ENCODE measurements around the gene TM2D3.

TM2D3 gene, protein sequence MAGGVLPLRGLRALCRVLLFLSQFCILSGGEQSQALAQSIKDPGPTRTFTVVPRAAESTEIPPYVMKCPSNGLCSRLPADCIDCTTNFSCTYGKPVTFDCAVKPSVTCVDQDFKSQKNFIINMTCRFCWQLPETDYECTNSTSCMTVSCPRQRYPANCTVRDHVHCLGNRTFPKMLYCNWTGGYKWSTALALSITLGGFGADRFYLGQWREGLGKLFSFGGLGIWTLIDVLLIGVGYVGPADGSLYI

DNA sequence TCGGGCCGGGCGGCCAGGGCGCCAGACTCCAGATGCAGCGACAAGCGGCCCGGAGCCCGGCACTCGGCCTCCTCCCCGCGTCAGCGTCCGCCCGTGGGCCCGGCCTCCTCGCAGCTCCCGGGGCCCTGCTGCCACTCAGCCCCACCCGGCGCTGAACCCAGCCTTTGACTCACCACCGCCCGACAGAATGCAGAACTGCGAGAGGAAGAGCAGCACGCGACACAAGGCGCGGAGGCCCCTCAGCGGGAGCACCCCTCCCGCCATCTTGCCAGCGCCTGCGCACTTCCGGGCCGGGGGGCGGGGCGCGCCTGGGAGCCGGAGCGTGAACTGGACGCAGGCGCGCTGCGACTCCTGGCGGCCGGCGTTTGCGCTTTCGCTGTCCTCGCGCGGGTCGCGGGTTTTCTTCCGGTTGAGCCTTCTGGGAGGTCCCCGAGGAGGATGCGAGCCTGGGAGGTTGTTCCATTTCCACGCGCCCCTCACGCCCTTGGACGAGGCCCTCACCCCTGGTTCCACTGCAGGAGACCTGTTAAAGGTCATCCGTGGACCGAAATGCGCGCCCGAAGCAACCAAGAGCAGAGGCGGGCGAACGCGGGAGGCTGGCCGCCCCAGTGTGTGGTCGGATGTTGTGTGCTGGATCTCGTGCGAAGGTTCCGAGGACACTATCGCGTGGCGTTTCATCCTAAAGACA is at the start of gene TM2D3:
Gene TM2D3 (minus strand): TSS at position 284 of the 688 bp plus-strand sequence. CDS start 20 bp downstream, at position 264.
- DNase-seq, result peak; percentile 67

DNA sequence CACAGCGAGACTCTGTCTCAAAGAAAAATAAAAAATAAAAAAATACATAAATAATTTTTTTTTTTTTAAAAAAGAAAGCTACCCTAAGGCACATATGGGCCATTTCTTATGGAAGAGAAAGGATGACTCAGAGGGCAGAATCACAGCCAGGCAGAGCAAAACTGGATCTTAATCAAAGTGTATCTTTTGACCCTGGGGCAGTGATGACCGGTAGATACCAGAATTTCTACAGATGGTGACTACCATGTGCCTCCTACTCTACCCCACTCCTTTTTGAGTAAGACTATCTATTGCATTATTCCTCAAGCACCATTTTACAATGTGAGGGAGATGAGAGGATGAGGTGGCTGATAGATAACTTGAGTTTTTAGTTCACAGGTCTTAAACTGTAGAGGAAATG is 46.1 kb upstream of the TM2D3 start:
- DNase-seq, result no peak

DNA sequence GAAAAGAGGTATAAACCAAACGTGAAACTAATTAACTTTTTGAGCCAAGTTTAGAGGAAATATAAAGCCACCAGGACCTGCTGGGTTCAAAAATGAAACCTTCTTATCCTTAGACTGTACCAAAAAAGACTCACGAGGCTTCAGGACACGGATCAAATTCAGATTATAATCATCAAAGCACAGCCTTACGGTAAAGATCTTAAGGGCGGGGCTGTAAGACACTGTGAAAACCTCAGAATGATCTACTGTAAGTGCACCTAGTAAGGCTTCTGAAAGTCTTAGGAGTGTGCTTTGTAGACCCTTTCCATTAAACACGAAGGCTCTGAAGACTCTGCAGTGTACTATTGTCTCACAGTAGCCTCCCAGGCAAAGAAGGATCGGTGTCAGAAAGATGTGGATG is 45.3 kb upstream of the TM2D3 start:
- DNase-seq, result no peak

DNA sequence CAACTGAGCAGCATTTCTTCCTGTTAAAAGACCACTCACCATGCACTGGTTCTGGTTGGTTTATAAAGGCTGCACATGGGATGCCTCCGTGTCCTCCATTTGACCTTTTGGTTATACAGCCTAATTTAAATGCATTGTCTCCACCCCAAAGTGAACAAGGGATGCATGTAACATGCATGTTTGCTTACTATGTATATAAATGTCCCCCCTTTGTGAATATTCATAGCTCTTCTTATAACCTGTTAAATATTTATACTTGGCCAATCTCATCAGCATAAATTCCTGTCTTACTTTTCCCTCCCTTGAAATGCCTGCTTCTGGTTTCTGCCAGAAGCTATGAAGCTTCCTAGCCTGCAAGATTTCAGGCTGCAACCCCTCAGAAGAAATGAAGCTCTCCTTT is 44.6 kb upstream of the TM2D3 start:
- no peak for DNase-seq

DNA sequence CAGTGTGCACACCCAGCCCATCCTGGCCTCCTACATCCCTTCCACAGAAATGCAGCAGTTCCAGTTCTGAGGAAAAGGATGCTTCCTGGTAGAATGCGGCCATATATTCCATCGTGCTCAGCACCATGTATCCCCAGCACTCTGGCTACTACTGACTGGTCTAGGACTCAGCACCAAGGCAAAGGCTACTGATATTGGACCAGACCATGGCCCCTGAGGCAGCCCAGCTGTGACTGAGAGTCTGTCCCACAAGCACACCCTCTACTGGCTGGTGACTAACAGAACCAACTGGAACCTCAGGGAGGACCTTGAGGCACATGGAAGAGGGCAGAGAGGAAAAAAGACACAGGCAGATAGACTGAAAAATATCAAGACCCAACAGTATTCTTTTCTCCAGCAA is 42.1 kb upstream of the TM2D3 start:
- no peak for DNase-seq

DNA sequence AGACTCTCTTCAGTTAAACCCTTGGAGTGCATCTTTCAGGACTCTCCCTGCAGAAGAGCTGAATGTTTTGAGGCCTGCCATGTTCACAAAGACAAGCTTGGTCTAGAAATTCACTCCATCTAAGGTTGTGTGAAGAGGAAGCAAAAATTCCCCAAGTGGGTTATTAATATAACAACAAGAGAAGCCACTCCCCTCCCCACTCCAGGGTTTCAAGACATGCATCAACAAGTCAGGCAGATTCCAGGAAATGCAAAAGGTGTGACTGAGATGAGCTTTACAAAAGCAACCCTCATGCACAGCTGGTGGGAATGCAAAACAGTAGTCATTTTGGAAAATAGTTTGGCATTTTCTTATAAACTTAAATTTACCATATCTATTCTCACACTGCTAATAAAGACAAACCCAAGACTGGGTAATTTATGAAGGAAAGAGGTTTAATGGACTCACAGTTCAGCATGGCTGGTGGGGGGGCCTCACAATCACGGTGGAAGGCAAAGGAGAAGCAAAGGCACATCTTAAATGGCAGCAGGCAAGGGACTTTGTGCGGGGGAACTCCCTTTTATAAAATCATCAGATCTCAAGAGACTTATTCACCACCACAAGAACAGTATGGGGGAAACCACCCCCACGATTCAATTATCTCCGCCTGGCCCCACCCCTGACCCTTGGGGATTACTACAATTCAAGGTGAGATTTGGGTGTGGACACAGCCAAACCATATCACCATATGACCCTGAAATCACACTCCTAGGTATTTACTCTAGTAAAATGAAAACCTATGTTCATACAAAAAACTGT is 40.8 kb upstream of the TM2D3 start:
- DNase-seq, result no peak

DNA sequence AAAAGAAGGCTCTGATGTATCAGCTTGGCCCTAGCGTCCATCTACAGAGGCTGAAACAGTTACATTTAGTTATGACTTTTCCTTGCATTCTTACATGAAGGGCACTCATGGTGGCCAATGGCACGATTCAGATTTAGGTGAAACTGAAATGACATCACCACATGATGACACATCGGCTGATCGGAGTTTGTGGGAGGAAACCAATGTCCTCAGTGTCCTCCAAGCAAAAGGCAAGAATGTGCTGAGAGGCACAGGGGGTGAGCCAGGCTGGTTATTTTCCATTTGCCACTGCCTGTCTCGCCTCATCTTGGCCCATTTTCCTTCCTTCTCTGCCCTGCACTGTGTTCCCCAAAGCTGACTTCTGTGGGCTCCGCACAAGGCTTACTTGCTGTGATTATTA is 37.7 kb upstream of the TM2D3 start:
- DNase-seq, result no peak

DNA sequence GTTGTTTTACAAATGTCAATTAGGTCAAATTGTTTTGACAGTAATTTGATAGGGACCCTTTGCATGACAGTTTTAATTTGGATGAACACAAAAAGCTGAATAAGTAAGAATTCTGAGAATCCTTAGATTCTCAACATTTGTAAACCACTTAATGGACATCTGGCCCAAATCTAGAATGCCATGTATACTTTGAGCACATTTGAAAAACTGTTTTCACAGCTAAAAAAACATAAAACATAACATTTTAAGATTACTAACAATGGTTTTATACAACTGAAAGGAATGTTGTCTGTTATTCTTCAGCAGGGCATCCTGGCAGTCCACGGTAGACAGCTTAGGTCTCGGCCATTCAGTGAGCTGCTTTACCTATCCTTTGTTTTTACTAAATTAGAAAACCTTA is 34.5 kb upstream of the TM2D3 start:
- no peak for DNase-seq

DNA sequence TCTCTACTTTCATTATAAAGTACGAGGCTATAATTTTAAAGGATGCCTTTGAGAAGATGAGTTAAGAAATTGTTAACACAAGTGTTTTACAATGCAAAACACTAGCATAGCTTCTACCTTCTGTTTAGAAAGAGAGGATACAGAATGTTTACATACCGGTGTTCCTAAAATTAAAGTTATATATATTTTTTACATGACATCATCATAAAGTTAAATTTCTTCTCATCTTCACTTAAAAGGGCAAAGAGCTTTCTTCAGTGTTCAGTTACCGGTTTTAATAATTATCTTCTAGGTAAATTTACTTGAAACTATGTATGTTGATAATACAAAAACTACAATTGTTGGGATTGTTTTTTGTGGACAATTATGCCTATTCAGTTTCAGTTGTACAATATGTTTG is 32.7 kb upstream of the TM2D3 start:
- no peak for DNase-seq

DNA sequence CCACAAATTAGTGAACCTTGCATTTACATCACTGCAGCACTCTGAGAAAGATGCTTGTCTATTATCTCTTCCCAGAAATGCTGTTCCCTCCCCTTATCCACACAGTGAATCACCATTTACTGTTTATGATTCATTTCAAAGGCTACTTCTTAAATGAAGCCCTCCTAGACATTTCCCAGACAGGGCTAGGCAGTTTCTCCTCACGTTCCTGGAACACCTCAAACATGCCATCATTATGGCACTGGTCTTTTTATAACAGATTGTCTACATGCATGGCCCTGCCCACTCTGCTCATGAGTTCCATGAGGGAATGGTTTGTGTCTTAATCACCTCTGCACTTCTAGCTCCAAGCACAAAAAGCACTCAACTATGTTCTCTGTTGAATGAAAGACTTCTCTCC is 32.2 kb upstream of the TM2D3 start:
- no peak for DNase-seq

DNA sequence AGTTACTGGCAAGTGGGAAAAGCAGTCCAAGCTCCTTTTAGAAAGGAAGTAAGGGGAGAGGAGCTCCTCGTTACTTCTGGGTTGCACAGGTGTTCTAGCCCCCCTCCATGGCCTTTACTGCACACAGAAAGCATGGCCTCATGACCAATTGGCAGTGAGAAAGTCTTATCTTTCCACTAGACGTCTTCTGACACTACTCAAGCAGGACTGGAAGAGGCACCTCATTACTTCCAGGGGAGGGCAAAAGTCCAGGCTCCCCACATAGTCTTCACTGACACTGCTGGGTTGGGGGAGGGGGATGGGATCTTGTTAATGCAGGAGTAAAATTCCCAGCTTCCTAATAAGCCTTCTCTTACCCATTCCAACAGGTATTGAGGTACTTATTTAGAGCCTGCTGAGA is 27.6 kb upstream of the TM2D3 start:
- DNase-seq, result no peak

DNA sequence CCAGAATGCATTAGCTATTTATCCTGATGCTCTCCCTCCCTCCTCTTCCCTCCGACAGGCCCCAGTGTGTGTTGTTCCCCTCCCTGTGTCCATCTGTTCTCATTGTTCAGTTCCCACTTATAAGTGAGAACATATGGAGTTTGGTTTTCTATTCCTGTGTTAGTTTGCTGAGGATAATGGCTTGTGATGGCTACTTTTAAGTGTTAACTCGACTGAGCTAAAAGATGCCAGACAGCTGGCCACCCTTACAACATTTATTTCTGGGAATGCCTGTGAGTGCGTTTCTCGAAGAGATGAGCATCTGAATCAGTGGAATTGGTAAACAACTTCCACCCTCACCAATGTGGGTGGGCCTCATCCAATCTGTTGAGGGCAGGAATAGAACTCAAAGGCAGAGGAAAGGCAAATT is 24.7 kb upstream of the TM2D3 start:
- no peak for DNase-seq

DNA sequence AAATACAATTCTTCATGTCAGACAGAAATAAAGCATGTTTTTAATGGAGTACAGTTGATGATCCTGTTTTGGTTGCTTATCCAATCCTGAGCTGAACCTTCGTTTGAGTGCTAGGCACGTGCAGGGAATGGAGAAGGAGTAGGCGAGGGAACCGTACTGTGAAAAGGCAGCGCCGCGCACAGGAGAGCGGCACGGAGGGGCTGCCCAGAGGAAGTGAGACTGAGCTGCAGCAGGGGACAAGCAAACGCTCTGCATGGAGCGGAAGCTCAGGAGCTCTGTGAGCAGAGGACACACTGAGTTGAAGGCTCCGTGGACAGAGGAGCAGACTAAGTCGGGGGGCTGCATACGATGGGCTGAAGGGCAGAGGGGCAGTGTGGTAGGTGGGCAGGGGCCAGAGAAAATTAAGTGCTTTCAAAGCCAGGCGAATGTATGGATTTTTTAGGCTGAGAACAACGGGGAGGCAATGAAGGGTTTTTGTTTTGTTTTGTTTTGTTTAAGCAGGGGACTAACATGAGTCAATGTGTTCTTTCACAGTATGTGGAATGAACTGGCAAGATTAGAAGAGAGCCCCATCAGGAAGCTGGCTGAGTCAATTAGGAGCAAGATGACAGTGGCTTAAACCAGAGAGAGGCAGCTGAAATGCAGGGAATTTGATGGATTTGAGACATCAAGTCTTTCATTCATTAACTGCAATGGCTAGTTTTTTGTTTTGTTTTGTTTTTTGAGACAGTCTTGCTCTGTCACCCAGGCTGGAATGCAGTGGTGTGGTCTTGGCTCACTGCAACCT is 23.8 kb upstream of the TM2D3 start:
- DNase-seq, result no peak

DNA sequence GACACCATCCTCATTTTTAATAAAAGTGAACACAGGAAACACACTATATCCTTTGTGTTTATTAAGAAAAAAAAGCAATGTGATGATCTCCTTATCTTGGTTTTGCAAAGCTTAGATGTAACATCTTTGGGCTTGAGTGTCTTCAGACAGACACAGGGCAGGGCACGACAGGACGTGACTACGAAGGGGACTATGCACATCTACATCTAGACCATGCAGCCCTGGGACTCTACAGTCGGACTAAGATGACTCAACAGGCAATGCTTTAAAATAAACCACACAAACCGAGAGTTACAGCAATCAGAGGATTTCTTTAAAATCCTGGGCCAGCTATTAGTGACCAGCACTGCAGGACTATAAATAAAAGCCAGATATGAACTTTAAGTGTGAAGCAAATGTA is 22.8 kb upstream of the TM2D3 start:
- DNase-seq, result no peak

DNA sequence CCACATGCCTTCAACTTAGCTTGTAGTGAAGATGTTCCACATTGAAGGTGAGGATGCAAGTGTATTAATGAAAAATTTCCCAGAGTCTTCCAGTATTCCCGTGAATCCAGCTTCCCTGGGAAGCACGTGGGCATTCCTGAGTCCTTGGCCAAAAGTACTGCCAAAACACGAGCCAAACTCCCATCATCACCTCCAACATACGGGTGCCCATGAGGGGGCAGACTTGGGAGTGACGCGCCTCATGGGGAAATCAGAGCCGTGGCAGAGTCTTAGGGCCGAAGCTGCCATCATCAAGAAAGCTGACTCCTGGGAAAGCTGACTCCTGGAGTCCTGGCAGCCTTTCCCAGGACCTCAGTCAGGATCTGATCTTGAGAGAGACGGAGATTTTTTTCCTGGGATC is 20.1 kb upstream of the TM2D3 start:
- no peak for DNase-seq

DNA sequence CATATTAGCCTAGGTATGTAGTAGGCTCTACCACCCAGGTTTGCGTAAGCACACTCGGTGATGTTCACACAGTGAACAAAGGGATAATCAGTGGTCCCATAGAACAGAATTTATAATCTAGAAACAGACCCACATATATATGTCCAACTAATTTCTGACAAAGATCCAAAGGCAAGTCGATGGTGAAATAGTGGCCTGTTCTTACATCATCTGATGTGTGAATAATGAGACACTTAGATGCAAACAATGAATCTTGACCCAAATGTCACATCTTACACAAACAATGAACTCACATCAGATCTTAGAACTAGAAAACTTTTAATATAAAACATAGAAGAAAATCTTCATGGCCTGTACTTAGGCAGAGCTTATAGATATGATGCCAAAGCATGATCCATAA is 17.6 kb upstream of the TM2D3 start:
- no peak for DNase-seq

DNA sequence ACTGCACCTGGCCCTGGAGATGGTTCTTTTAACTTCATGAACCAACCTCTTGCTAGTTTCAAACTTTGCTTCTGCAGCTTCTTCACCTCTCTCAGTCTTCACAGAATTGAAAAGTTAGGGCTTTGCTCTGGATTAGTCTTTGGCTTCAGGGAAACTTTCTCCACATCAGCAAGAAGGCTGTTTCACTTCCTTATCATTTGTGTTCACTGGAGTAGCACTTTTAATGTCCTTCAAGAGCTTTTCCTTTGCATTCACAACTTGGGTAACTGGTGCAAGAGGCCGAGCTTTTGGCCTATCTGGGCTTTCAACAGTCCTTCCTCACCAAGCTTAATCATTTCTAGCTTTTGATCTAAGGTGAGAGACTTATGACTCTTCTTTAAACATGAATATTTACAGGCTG is 15.7 kb upstream of the TM2D3 start:
- DNase-seq, result no peak

DNA sequence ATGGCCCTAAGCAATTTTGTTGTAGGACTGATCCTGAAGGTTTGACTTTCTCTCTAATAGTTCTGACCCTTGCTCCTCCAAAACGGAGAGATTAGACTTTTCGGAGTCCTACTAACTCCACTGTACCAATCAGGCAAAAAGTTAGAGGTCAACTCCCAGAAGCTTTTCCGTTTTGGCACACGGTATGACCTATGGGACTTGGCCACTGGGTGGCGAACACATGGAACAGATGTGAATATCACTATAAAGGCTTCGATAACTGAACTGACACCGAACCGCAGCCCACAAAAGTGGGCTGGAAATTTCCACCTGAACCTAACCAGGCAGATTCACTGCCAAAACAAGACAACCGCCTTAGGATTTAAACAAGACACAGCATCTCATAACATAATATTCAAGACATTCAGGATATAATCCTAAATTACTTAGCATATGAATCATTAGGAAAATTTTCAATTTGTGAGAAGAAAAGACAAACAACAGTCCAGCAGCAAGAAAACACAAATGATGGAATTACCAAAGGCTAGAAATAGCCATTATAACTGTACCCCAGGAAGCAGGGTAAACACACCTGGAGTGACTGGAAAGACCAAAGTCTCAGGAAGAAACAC is 12.2 kb upstream of the TM2D3 start:
- no peak for DNase-seq

DNA sequence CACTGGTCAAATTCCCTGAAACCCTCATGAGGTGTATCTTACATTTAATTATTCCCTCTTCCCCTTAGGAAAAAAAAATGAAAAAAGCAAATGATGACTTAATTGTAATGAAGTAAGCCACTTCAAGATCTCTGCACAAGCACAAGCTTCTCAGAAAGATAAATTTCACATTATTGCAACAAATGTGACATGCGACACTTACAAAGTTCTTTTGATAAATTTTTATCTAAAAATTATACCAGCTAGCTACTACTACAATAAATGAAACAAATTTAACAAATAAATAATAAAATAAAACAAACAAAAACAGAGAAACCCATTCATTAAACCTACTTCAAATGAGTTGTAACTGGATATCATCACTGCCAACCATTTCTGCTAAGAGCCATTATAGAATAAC is 10.0 kb upstream of the TM2D3 start:
- no peak for DNase-seq

DNA sequence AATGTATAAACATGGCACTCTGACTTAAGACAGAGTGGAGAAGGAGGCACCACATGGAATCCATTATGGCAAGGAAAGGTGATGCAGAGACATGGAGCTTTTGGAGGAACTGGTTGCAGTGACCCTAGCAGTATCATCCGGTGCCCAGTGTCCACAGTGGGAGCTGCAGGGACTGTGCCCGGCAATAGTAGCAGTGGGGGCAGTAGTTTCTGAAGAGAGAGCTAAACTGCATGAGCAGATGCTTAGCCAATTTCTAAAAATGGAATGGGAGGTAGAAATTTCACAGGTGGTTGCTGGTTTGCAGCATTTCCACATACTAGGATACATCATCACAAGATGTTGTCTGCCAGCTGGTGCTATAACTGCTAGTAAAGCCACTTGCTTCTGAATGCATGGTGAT is 7.8 kb upstream of the TM2D3 start:
- DNase-seq, result no peak

DNA sequence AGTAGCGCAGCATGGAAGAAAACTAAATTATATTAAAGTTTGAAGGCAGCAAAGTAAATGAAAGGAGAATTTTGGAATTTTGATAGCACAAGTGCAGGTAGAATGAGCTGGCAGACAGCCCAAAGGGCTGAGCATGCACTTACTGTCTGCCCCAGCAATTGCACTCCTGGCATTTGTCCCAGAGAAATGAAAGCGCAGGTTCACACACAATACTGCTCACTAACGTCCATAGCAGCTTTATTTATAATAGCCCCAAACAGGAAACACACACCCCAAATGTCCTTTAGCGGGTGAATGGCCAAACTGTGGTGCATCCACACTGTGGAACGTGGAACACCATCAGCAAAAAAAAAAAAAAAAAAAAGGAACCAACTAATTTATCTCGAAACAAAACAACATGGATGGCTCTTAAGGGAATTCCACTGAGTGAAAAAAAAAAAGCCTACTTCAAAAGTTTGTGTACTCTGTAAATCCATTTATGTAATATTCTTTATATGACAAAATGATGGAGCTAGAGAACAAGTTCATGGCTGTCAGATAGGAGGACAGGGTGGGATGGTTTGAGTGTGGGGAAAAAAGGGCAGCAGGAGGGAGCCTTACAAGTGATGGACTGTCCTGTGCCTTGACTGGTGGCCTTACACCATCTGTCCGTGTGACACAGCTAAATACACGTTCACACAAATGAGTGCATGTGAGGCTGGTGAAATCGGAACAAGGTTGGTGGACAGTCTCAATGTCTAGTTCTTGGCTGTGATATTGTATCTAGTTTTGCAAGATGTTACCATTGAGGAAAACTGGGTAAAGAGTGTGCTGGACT is 6.0 kb upstream of the TM2D3 start:
- no peak for DNase-seq

DNA sequence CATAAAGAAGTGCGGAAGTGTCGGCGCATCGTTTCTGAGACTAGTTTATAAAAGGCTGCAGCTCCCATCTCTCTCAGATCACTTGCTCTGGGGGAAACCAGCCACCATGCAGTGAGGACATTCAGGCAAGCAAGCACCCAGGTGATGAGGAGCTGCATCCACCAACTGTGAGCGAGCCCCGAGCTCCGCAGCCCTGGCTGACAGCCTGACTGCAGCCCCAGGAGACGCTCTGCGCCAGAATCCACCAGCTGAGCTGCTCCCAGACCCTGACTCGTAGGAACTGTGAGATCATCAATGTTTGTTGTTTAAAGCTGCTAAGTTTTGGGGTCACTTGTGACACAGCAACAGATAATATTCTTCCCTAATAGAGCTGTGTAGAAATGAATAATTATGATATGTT is 5.0 kb upstream of the TM2D3 start:
- no peak for DNase-seq

All from NCI-H1417 treated with DMSO at 0.1 percent for 48 hours (cell line).